HG03432 (cell line): ENCODE measurements around the gene KLF6.
"Not testable (repeated sequence)": the region's sequence is repeated elsewhere in the genome, so short reads cannot be mapped to it uniquely, and the experiment has no call there.

ENCODE experiments used
- ATAC-seq: cut with Tn5 transposase; IDR thresholded peaks from one replicate; pipeline ENCODE4 v1.9.1; 2021; ENCODE audit warnings: mild to moderate bottlenecking, moderate library complexity; ENCODE audit not compliant: unreplicated experiment

The KLF6 gene

DNA sequence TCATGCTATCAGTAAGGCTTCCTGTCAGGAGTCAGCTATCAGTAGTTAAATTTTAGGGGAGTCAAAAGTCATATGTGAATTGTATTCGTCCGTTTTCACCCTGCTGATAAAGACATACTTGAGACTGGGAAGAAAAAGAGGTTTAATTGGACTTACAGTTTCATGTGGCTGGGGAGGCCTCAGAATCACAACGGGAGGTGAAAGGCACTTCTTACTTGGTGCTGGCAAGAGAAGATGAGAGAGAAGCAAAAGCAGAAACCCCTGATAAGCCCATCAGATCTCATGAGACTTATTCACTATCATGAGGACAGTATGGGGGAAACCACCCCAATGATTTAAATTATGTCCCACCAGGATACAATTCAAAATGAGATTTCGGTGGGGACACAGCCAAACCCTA, 47.1 kb downstream of the KLF6 start:
- no peak for ATAC-seq

DNA sequence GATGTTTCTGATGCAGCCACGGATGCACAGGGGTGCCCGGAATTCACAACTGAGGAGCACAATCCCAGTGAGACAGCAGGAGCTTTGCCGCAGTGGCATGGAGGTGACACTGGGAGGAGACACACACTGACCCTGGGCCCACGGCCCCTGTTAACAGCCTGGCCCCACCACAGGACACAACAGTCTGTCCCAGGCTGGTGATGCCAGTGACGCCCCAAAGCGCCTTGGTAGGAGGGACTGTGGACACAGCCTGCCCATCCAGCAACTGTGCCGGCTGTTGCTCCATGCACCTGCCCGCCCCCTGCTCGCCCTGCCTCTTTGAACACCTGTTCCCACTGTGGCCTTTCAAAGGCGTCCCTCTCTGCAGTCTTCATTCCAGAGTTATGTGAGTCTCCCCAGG, 49.8 kb downstream of the KLF6 start:
- no peak for ATAC-seq

DNA sequence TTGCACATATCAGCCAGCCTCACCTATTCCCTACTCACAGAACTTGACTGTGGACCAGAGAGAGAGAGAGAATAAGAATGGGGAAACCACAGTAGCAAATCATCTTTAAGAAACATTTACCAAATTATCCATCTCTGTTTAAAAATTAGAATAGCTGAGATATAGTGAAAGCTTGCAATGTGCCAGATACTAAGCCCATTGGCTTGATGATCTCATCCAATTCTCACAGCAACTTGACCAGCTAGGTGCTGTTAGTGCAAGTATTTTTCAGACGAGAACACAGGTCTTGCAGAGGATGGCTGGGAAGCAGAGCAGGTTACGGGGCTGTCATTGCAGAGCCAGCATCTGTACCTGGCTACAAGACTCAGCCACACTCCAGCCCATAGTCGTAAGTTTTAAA, 50.9 kb downstream of the KLF6 start:
- no peak for ATAC-seq

DNA sequence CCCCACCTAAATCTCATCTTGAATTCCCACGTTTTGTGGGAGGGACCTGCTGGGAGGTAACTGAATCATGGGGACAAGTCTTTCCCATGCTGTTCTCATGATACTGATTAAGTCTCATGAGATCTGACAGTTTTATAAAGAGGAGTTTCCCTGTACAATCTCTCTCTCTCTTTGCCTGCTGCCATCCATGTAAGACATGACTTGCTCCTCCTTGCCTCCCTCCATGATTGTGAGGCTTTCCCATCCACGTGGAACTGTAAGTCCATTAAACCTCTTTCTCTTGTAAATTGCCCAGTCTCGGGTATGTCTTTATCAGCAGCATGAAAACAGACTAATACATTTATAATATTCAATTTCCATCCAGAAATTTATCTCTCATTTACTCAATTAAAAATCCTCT, 52.8 kb downstream of the KLF6 start:
- ATAC-seq: not testable (repeated sequence)

DNA sequence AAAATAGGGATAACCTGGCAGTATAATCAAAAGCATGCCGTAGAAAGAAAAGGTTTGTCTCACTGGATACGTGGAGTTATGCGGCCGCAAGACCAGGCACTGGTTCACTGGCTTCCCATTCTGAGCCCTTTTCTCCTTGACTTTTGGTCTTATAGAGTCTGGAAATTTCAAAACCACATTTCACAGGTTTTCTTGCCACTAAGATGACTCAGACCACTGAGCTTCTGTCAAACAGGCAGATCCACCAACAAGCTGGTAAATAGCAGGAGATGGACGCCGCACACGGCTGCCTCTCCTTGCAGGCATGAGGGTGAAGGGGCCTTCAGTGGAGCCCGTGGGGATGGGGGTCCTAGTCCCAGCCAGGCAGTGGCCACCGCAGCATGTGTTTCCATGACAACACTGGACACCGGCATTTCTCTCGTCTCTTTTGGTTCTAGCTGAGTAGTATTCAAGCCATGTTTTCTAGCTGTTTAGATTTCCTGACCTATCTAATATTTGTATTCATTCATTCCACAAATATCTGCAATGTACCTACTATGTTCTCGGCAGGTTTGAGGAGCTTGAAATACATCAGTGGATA, 55.5 kb downstream of the KLF6 start:
- no peak for ATAC-seq

DNA sequence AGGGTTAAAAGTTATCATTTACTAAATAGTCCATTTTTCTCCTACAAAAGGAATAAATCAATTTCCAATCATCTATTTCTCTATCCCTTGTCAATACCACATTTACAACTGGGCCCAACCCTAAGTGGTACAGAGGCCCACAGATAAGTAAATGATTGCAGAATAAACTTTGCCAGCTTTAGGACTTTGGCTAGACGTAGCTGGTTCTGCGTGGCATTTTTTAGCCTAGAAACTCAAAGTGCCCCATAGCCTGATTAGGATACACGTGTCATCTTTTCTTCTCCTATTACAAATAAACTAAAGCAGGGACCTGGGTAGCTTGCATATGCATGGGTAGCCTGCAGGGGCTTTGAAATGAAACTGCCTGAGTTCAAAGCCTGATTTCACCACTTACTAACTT, 56.4 kb downstream of the KLF6 start:
- ATAC-seq: no peak

DNA sequence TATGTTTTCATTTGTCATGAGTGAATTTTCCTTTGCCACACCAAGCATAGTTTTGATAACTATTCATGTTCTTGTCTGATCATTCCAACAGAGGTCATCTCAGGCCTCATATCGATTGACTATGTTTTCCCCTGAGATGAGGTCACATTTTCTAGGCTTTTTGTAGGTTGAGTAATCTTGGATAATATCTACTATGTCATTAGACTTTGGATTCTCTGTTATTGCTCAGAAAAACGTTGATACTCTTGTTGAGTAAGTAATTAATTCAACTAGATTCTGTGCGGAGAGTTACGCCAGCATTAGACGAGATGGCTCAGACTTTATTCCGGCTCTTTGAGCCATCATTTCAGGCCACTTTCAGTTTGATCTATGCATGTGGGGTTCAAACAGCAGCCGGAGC, 57.7 kb downstream of the KLF6 start:
- ATAC-seq: no peak
